Gastroesophageal sphincter (tissue), 3 donors: ENCODE results near the gene FZD2.

Experiments used
- CTCF ChIP-seq, 4 experiments: fragments of 200-600 bp in 2 of 4; fragments of 450-650 bp in 2 of 4; sonication (generic) in 1 of 4; IDR thresholded peaks; one replicate each; pipeline ENCODE4 v1.5.1; 2017 to 2019; ENCODE audit warnings: antibody characterized with exemption in 4 of 4, mild to moderate bottlenecking in 2 of 4, moderate library complexity in 2 of 4
- EP300 ChIP-seq: sonication (generic); formaldehyde crosslinking; IDR thresholded peaks from one replicate; pipeline ENCODE4 v1.6.1; 2017; ENCODE audit warnings: antibody characterized with exemption, mild to moderate bottlenecking
- POLR2A ChIP-seq, 2 donors: fragments of 450-650 bp; IDR thresholded peaks; one replicate each; pipeline ENCODE4 v1.6.1; 2017; ENCODE audit warnings: antibody characterized with exemption in 2 of 2, mild to moderate bottlenecking in 2 of 2, moderate library complexity in 1 of 2
- POLR2AphosphoS5 ChIP-seq: sonication (generic); formaldehyde crosslinking; IDR thresholded peaks from one replicate; pipeline ENCODE4 v1.6.1; 2017; ENCODE audit warnings: antibody characterized with exemption

GRCh38 chr17:44602970-44603369 lies 45.7 kb downstream of the FZD2 start:
- TF ChIP-seq CTCF (IDR thresholded peaks at IDR 0.05) (no peak), POLR2AphosphoS5 (no peak), EP300 (no peak), POLR2A (IDR thresholded peaks at IDR 0.05) (no peak)
